Stimulated activated effector memory CD8-positive, alpha-beta T cell treated with anti-CD3 and anti-CD28 coated beads, Interleukin-12 subunit alpha, Interleukin-12 subunit beta, amount 100 ng/mL, for 72 hours (primary cell): Measurements from ENCODE around the gene ACSF3.

Experiments used
- ATAC-seq: fragments of 150-1000 bp; cut with Tn5 transposase; 2 replicates; pipeline ENCODE4 v1.10.0; 2021
- DNase-seq, 2 donors: peaks; one replicate each; pipeline ENCODE4 v3.0.0; 2021 to 2022; ENCODE audit warnings: low spot score in 2 of 2
- H3K27ac Mint-ChIP-seq: one replicate; pipeline ENCODE4 v1.8.0; 2022; ENCODE audit warnings: mild to moderate bottlenecking, mixed read lengths
- H3K36me3 Mint-ChIP-seq: one replicate; pipeline ENCODE4 v1.8.0; 2022; ENCODE audit warnings: mild to moderate bottlenecking, mixed read lengths
- H3K4me1 Mint-ChIP-seq: one replicate; pipeline ENCODE4 v1.8.0; 2022; ENCODE audit warnings: mixed read lengths
- H3K4me3 Mint-ChIP-seq: one replicate; pipeline ENCODE4 v1.8.0; 2022; ENCODE audit warnings: mild to moderate bottlenecking, mixed read lengths
- H3K9me3 Mint-ChIP-seq: one replicate; pipeline ENCODE4 v1.8.0; 2022; ENCODE audit warnings: mixed read lengths

The ACSF3 gene

DNA sequence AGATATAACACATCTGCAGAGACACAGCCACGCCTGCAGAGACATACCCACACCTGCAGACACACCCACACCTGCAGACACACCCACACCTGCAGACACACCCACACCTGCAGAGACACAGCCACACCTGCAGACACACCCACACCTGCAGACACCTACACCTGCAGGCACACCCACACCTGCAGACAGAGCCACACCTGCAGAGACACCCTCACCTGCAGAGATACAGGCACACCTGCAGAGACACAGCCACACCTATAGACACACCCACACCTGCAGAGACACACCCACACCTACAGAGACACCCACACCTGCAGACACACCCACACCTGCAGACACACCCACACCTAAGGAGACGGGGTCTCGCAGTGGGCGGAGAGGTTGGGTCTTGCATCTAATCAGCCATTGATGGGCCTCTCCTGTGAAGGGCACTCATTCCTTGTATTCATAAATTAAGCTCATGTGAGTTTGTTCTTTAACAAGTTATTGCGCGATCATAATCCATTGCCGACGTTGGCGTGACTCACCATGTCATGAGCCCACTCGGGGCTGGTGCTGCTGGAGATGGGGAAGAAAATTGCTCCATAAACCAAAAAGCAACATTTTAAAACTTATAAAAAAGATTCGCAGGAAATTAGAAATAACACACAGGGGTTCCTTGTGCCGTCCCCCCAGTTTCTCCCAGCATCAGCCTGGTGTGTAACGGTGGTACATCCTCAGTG is 49.0 kb downstream of the ACSF3 start:
- no peak overlapping the region for H3K27ac Mint-ChIP-seq
- no peak overlapping the region for H3K4me3 Mint-ChIP-seq
- H3K36me3 Mint-ChIP-seq: peaks cover 31% of the 10 kb centered on the region
- ATAC-seq: no peak
- DNase-seq: no peak
- H3K4me1 Mint-ChIP-seq: peaks cover 5% of the 10 kb centered on the region
- H3K9me3 Mint-ChIP-seq: no peaks in the 10 kb centered on the region

DNA sequence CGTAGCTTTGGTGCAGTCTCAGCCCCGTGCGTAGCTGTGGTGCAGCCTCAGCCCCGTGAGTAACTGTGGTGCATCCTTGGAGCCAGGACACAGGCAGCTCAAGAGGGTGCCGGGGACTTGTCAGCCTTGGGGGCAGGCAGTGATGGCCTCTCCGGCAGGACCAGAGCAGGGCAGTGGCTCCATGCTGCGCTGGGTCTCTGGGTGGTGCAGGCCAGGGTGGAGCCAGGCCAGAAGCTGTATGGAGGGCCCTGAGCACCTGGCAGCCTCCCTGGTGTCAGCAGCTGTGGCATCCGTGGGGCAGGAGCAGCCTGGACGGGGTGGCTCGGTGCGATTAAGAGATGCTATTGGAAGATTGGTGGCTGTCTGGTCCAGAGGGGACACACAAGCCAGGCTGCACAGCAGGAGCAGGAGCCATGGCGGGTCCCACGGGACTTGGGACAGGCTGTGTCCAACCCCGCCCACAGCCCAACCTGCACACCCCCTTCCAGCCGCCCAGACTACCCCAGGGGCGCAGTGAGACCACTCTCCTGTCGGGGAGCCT is 49.6 kb downstream of the ACSF3 start:
- Mint-ChIP-seq H3K4me1 (peaks cover 5% of the 10 kb centered on the region), H3K36me3 (peaks cover 38% of the 10 kb centered on the region), H3K27ac (peak overlapping the region; percentile 43), H3K4me3 (no peak overlapping the region), H3K9me3 (no peaks in the 10 kb centered on the region)
- DNase-seq (no peak), ATAC-seq (no peak)

DNA sequence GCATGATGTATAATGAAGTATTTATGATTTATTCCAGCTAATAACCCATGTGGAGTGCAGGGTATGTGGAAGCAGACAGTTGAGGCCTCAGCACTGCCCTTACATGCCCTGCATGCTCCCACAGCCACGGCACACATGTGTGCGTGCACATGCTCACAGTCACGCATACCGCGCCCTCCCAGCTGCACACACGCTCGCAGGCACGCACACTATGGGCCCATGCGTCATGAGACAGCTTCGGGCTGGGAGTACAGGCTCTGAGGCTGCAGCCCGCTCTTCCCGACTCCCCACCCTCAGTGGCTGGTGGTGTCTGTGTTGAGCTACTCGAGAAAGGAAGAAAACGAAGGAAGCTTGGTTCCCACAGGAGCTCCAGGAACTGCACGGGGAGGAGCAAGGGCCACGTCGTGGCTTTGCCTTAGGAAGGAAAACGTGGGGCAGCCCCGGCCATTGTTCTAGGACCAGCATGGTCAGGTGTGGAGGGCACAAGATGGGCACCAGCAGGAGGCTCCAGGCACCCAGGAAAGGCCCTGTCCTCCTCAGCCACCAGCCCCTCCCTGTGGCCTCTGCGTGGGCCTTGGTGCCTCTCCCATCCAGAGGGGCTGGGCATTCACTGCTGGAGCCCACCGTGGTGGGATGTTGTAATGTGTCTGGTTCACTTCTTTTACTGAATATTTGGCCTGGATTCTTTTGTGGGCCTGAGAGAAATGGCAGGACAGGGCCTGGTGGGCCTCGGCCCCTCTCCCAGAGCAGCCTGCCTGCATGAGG is 50.4 kb downstream of the ACSF3 start:
- H3K4me1 Mint-ChIP-seq: peaks cover 5% of the 10 kb centered on the region
- DNase-seq (no peak), ATAC-seq (no peak)
- H3K36me3 Mint-ChIP-seq: peaks cover 42% of the 10 kb centered on the region
- H3K9me3 Mint-ChIP-seq: no peaks in the 10 kb centered on the region
- no peak overlapping the region for H3K4me3 Mint-ChIP-seq
- H3K27ac Mint-ChIP-seq: peak overlapping the region; percentile 43

DNA sequence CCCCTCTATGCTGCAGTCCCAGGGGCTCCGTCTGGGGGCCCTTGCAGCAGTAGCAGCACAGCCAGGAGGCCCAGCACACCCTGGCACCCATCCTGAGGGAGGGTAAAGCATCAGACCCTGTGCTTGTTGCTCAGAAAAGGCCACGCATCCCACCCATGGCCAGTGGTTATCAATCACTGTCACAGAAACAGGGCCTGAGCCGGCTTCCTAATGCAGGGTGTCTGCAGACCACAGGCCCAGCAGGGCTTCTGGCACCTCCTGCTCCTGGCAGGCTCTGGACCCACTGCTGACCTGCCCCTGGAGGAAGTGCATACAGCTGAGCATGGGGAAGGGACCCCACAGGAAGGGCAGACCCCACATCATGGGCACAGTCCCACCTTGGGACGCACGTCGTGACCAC is 51.0 kb downstream of the ACSF3 start:
- Mint-ChIP-seq H3K36me3 (peaks cover 43% of the 10 kb centered on the region), H3K4me1 (peaks cover 5% of the 10 kb centered on the region), H3K27ac (no peak overlapping the region), H3K4me3 (no peak overlapping the region), H3K9me3 (no peaks in the 10 kb centered on the region)
- ATAC-seq (no peak), DNase-seq (no peak)

DNA sequence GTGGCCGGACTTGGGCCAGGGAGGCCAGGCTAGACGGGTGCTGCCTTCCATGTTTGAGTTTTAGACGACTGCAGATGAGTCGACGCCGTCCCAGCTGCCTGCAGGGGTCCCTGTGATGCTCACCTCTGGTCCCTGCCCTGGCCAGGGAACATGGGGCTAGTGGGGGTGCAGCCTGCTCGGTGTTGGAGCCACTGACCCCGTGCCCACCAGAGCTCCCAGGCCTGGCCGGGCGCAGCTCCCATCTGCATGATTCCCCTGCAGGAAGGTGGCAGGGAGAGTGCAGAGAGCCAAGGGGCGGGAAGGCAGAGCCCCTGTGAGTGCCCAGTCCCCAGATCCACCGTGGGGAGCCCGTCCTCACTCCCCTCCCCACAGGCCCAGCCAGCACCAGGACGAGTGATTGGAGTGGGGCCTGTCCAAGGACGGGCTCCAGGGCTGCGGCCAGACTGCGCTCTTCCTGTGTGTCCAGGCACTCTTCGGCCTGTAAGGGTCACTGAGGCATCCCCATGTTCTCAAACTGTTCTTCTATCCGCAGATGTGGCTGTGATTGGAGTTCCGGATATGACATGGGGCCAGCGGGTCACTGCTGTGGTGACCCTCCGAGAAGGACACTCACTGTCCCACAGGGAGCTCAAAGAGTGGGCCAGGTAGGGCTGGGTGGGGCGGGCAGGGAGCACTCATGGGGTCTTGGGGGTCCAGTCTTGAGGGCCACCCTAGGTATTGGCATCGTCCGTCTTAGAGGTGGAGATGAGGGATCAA is 51.9 kb downstream of the ACSF3 start:
- no peak for ATAC-seq
- no peak for DNase-seq
- Mint-ChIP-seq H3K4me1 (peaks cover 5% of the 10 kb centered on the region), H3K9me3 (no peaks in the 10 kb centered on the region), H3K36me3 (peaks cover 41% of the 10 kb centered on the region), H3K4me3 (no peak overlapping the region), H3K27ac (no peak overlapping the region)

DNA sequence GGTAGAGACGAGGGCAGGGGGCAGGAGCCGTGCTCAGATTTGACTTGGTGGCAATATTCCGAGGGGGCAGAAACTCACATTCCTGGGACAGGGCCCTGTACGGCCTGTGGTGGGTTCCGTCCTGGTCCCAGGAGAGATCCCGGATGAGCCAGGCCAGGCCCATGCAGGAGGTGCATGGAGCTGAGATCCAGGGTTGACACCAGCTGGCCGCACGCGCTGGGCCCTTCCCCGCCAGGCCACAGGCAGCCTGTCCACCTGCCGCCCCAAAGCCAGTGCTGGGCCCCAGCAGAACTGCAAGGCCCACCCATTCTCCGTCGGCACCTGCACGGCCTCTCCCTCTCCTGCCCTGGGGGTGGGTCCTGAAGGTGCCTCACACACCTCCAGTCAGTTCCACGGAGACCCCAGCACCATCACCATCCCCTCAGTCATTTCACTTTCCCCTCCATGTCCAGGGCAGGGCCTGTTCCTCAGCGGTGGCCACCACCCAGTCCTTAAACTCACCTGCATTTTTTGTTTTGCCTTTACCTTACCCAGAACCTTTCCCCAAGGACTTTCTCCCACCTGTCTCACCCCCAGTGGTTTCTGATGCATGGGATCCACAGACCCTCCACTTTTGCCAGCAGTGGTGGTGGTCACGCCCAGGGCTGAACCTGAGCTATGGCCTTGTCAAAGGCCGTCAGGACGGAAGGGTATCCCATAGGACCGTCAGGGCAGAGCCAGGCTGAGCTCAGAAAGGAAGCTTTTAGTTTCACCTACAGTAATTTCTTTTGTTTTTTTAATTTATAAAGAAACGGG is 52.8 kb downstream of the ACSF3 start:
- H3K27ac Mint-ChIP-seq: peak overlapping the region; percentile 80
- no peak overlapping the region for H3K4me3 Mint-ChIP-seq
- peaks cover 5% of the 10 kb centered on the region for H3K4me1 Mint-ChIP-seq
- no peaks in the 10 kb centered on the region for H3K9me3 Mint-ChIP-seq
- peaks cover 38% of the 10 kb centered on the region for H3K36me3 Mint-ChIP-seq
- DNase-seq (no peak), ATAC-seq (no peak)

DNA sequence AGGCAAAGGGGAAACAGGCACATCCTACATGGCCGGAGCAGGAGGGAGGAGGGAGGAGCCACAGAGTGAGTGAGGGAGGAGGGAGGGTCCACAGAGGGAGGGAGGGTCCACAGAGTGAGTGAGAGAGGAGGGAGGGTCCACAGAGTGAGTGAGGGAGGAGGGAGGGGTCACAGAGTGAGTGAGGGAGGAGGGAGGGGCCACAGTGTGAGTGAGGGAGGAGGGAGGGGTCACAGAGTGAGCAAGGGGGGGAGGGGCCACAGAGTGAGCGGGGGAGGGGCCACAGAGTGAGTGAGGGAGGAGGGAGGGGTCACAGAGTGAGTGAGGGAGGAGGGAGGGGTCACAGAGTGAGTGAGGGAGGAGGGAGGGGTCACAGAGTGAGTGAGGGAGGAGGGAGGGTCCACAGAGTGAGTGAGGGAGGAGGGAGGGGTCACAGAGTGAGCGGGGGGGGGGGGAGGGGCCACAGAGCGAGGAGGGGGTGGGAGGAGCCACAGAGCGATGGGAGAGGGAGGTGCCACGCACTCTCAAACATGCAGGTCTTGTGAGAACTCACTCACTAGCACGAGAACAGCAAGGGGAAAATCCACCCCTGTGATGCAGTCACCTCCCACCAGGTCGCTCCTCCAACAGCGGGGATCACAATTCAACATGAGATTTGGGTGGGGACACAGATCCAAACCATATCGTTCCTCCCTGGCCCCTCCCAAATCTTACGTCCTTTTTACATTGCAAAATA is 53.6 kb downstream of the ACSF3 start:
- H3K4me1 Mint-ChIP-seq: peaks cover 5% of the 10 kb centered on the region
- H3K9me3 Mint-ChIP-seq: no peaks in the 10 kb centered on the region
- no peak overlapping the region for H3K4me3 Mint-ChIP-seq
- H3K36me3 Mint-ChIP-seq: peaks cover 44% of the 10 kb centered on the region
- peak overlapping the region; percentile 80 for H3K27ac Mint-ChIP-seq
- DNase-seq (no peak), ATAC-seq (no peak)

DNA sequence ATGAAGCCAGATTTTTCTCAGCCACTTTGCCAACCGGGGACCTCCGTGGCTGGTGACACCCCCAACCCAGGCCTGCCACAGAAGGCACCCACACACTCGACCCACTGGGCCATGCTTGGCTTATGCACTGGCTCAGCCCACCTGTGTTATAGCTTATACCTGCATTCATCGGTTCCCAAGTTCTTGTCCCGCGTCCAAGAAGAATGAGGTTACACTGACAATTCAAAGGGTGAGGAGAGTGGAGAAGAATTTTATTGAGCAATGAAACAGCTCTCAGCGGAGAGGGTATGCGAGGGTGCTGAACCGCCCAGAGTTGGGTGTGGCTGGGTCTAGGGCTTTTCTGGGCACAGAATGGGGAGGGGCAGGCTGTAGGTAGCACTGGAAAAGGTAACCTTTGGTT is 55.7 kb downstream of the ACSF3 start:
- peak overlapping the region; percentile 71 for H3K27ac Mint-ChIP-seq
- H3K4me3 Mint-ChIP-seq: no peak overlapping the region
- no peak for ATAC-seq
- peaks cover 44% of the 10 kb centered on the region for H3K36me3 Mint-ChIP-seq
- no peaks in the 10 kb centered on the region for H3K4me1 Mint-ChIP-seq
- no peaks in the 10 kb centered on the region for H3K9me3 Mint-ChIP-seq
- DNase-seq: no peak

DNA sequence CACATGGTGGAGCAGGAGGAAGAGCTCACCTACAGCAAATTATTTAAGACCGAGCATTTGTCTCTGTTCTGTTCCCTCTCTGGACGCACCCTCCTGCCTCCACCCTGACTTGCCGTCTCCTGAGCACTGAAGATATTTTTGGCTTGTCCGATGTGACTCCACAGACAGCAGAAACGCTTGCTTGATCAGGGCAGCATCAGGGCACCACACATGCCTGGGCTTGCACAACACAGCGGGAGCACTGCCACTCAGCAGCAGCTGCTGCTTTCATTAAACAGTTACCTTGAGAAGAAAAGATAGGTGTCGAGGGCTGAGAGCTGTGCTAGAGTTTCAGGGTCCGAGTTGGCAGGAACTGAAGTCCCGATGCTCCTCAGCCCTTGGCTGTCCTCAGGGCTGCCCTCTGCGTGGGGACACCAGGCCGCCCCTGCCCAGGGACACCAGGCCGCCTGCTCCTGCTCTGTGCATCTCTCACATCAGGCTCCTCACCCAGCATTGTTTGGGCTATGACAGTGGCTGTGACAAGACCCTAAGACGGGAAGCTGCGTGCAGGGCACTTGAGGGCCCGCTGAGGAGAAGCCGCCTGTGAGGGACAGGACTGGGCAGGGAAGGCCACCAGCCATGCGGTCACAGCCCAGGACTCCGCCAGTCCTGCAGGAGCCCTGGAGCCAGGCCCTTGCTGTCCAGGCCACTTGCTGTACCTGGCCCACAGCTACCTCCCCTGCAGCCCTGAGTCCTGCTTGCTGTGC is 56.6 kb downstream of the ACSF3 start:
- DNase-seq (no peak), ATAC-seq (no peak)
- no peak overlapping the region for H3K4me3 Mint-ChIP-seq
- H3K36me3 Mint-ChIP-seq: peaks cover 50% of the 10 kb centered on the region
- no peaks in the 10 kb centered on the region for H3K4me1 Mint-ChIP-seq
- no peaks in the 10 kb centered on the region for H3K9me3 Mint-ChIP-seq
- H3K27ac Mint-ChIP-seq: peak overlapping the region; percentile 71

DNA sequence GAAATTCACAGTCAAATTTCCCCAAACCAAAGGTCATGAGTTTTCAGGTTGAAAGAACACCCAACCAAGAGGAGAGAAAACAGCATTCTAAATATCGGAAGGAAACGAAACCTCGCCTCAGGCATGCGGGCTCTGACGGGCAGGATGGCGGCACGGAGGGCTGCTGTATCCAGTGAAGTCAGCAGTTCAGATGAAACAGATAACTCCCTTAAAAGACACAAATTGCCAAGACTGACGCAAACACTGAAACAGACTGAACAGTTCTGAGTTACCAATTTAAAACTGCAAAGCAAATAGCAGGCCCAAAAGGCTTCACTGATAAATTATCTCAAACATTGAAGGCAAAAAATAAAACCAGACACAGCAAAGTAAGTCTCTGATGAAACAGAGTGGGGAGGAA is 57.3 kb downstream of the ACSF3 start:
- Mint-ChIP-seq H3K4me1 (no peaks in the 10 kb centered on the region), H3K9me3 (no peaks in the 10 kb centered on the region), H3K27ac (peak overlapping the region; percentile 60), H3K4me3 (no peak overlapping the region), H3K36me3 (peaks cover 49% of the 10 kb centered on the region)
- ATAC-seq: no peak
- DNase-seq: no peak

DNA sequence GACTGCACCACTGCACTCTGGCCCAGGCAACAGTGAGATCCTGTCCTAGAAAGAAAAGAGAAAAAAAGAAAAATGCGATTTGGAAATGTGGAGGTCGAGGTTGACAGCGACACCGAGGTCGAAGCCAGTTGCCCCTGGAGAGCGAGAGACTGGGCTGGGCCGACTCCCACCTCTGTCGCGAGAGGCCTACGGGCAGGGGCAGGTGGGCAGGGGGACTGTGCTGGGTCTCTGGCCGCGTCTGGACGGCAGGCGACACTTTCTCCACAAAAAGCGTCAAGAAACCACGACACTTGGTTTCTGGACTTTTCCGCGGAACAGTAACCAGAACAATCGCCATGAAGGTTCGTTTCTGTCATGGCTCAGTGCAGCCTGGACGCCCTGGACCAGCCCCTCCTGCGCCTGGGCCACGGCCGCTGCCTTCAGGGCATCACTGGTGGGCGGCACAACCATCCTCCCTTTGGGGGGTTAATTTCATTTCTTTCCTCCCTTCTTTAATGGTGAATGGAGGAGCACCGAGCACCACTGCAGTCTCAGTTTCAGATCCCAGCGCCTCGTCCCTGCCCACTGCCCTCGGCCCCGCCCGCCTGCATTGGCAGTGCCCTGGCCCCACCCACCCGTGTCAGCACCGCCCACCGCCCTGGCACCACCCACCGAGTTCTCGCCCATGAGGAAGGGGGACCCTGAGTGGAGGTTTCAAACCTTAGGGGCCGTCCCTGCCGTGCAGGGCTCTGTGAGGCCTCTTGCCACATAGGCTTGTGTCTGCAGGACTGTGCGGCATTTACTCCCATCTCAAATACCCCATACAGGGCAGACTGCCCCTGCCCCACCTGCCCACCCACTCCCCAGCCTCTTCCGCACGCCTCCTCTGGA is 59.4 kb downstream of the ACSF3 start:
- H3K27ac Mint-ChIP-seq: no peak overlapping the region
- no peak for DNase-seq
- H3K36me3 Mint-ChIP-seq: peaks cover 34% of the 10 kb centered on the region
- ATAC-seq: no peak
- H3K4me1 Mint-ChIP-seq: no peaks in the 10 kb centered on the region
- H3K4me3 Mint-ChIP-seq: no peak overlapping the region
- no peaks in the 10 kb centered on the region for H3K9me3 Mint-ChIP-seq

DNA sequence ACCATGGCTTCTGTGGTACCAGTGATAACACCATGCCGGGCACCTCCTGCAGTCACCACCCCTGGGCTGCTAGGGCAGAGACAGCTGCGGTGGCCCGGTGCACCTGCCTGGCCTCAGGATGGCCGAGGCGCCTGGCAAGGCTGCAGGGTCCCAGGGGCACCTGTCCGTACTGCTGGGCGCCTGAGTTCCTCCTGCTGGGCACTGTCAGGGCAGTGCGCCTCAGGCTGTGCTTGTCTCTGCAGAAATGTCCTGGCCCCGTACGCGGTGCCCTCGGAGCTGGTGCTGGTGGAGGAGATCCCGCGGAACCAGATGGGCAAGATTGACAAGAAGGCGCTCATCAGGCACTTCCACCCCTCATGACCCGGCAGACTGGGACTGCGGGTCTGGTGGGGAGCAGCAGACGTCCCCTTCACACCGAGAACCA is 60.2 kb downstream of the ACSF3 start:
- no peak for ATAC-seq
- peak overlapping the region; percentile 32 for H3K27ac Mint-ChIP-seq

More for the DNA sequence above, 60.2 kb downstream of the ACSF3 start:
- no peaks in the 10 kb centered on the region for H3K9me3 Mint-ChIP-seq
- DNase-seq: no peak
- no peaks in the 10 kb centered on the region for H3K4me1 Mint-ChIP-seq
- peaks cover 30% of the 10 kb centered on the region for H3K36me3 Mint-ChIP-seq
- H3K4me3 Mint-ChIP-seq: no peak overlapping the region
